H1 (cell line): ENCODE measurements around the gene BCL2A1. TPM values are rescaled to one million over a fixed set of nuclear protein-coding genes. Genes with fewer than 3 reads are reported as not detected.

Experiments
- CTCF ChIA-PET: fragments of 300-600 bp; sonication (Branson Sonifier 250); formaldehyde crosslinking; loops from one replicate; lab custom pipeline; 2021; ENCODE audit not compliant: partially characterized antibody; lab: Charles Lee
- POLR2A ChIA-PET: fragments of 300-600 bp; sonication (Branson Sonifier 250); formaldehyde crosslinking; loops from one replicate; lab custom pipeline; 2021; ENCODE audit warnings: inconsistent platforms; ENCODE audit not compliant: partially characterized antibody; lab: Charles Lee
- DNase-seq, 2 experiments: peaks; one replicate each; pipeline versions ENCODE4 v3.0.0 to v3.0.0-alpha.2; 2010 to 2022; ENCODE audit warnings: low spot score in 2 of 2, low read depth in 1 of 2, mixed read lengths in 1 of 2
- FAIRE-seq: peaks from 2 replicates; lab custom pipeline; 2011; peaks lifted over from hg19 to GRCh38; lab: Jason Lieb, UNC
- H2AFZ ChIP-seq: 2 replicates; pipeline ENCODE4 v1.8.1; 2012; ENCODE audit warnings: low read length, inconsistent platforms
- H2AK5ac ChIP-seq: 2 replicates; pipeline ENCODE4 v1.6.1; 2013; ENCODE audit warnings: low read depth, low read length
- H2BK120ac ChIP-seq: replicated peaks from 2 replicates; pipeline ENCODE3; 2013; ENCODE audit warnings: low read depth, low read length, inconsistent platforms
- H2BK12ac ChIP-seq: 2 replicates; pipeline ENCODE4 v1.6.1; 2013; ENCODE audit warnings: low read depth, low read length
- H2BK15ac ChIP-seq: 2 replicates; pipeline ENCODE4 v1.6.1; 2013; ENCODE audit warnings: low read length
- H2BK20ac ChIP-seq: 2 replicates; pipeline ENCODE4 v1.6.1; 2013; ENCODE audit warnings: low read length
- H2BK5ac ChIP-seq: 2 replicates; pipeline ENCODE4 v1.6.1; 2013; ENCODE audit warnings: low read depth, low read length
- H3K14ac ChIP-seq: 2 replicates; pipeline ENCODE4 v1.6.1; 2013; ENCODE audit warnings: inconsistent platforms; ENCODE audit not compliant: insufficient read length
- H3K18ac ChIP-seq: 2 replicates; pipeline ENCODE4 v1.6.1; 2013; ENCODE audit warnings: low read length; ENCODE audit errors: extremely low read depth
- H3K23ac ChIP-seq: 2 replicates; pipeline ENCODE4 v1.6.1; 2013; ENCODE audit warnings: inconsistent platforms; ENCODE audit not compliant: insufficient read length
- H3K23me2 ChIP-seq: 2 replicates; pipeline ENCODE4 v1.6.1; 2013; ENCODE audit warnings: low read depth, low read length
- H3K27ac ChIP-seq: 2 replicates; pipeline ENCODE4 v1.6.1; 2011; ENCODE audit warnings: low read depth, low read length, inconsistent platforms
- H3K27me3 ChIP-seq, 4 experiments: replicated peaks in 1 of 4; 1 replicate in 1 of 4; 2 replicates in 3 of 4; pipeline versions ENCODE4 v1.6.1 to v1.8.1; 2011 to 2013; ENCODE audit warnings: low read length in 3 of 4, mild to moderate bottlenecking in 3 of 4, inconsistent platforms in 2 of 4, mixed read lengths in 2 of 4, moderate library complexity in 1 of 4; ENCODE audit not compliant: control insufficient read depth in 3 of 4, insufficient read depth in 3 of 4; ENCODE audit errors: extremely low read depth in 1 of 4
- H3K36me3 ChIP-seq, 4 experiments: 2 replicates each; pipeline versions ENCODE4 v1.6.1 to v1.8.1; 2011 to 2013; ENCODE audit warnings: mild to moderate bottlenecking in 4 of 4, low read length in 3 of 4, moderate library complexity in 2 of 4, control low read depth in 1 of 4, inconsistent platforms in 1 of 4; ENCODE audit not compliant: insufficient read depth in 4 of 4, control insufficient read depth in 2 of 4
- H3K4ac ChIP-seq: replicated peaks from 2 replicates; pipeline ENCODE3; 2013; ENCODE audit warnings: low read length, low read depth, mixed read lengths, inconsistent platforms; ENCODE audit not compliant: insufficient read length
- H3K4me1 ChIP-seq, 4 experiments: replicated peaks in 1 of 4; 1 replicate in 1 of 4; 2 replicates in 3 of 4; pipeline versions ENCODE4 v1.6.1 to v1.8.1; 2011 to 2013; ENCODE audit warnings: low read length in 3 of 4, inconsistent platforms in 2 of 4, mixed read lengths in 1 of 4; ENCODE audit not compliant: insufficient read depth in 4 of 4, control insufficient read depth in 3 of 4
- H3K4me2 ChIP-seq, 2 experiments: 2 replicates each; pipeline versions ENCODE4 v1.6.1 to v1.8.1; 2011 to 2013; ENCODE audit warnings: low read depth in 2 of 2, low read length in 2 of 2, control low read depth in 1 of 2, inconsistent platforms in 1 of 2, mild to moderate bottlenecking in 1 of 2; ENCODE audit not compliant: insufficient read depth in 1 of 2
- H3K4me3 ChIP-seq, 4 experiments: fragments of 200-600, 300-600 bp in 1 of 4; sonication (generic), shearing (Covaris generic), sonication (Bioruptor Twin) in 1 of 4; 2 replicates each; pipeline versions ENCODE4 v1.5.1 to v1.8.1; 2011 to 2016; ENCODE audit warnings: low read length in 4 of 4, low read depth in 3 of 4, control low read depth in 2 of 4, inconsistent platforms in 2 of 4, mild to moderate bottlenecking in 2 of 4, mixed read lengths in 1 of 4, moderate library complexity in 1 of 4; ENCODE audit not compliant: insufficient read depth in 2 of 4; ENCODE audit errors: extremely low read depth in 1 of 4
- H3K56ac ChIP-seq: replicated peaks from 2 replicates; pipeline ENCODE3; 2013; ENCODE audit warnings: low read depth, mild to moderate bottlenecking, mixed read lengths, low read length, inconsistent platforms; ENCODE audit not compliant: insufficient read length
- H3K79me1 ChIP-seq: 2 replicates; pipeline ENCODE4 v1.6.1; 2013; ENCODE audit warnings: low read depth, low read length, control low read depth
- H3K79me2 ChIP-seq, 2 experiments: 2 replicates each; pipeline versions ENCODE4 v1.6.1 to v1.8.1; 2012 to 2013; ENCODE audit warnings: low read length in 2 of 2, mild to moderate bottlenecking in 2 of 2, inconsistent platforms in 1 of 2; ENCODE audit not compliant: insufficient read depth in 2 of 2, control insufficient read depth in 1 of 2
- H3K9ac ChIP-seq, 4 experiments: replicated peaks in 1 of 4; 1 replicate in 1 of 4; 2 replicates in 3 of 4; pipeline versions ENCODE4 v1.6.1 to v1.8.1; 2011 to 2013; ENCODE audit warnings: low read depth in 3 of 4, low read length in 3 of 4, control low read depth in 2 of 4, mild to moderate bottlenecking in 2 of 4, moderate library complexity in 2 of 4, inconsistent platforms in 1 of 4; ENCODE audit errors: extremely low read depth in 1 of 4
- H3K9me3 ChIP-seq, 2 experiments: 2 replicates each; pipeline versions ENCODE4 v1.6.1 to v1.8.1; 2012 to 2013; ENCODE audit warnings: mild to moderate bottlenecking in 2 of 2, moderate library complexity in 2 of 2, control low read depth in 1 of 2, inconsistent platforms in 1 of 2, low read depth in 1 of 2, low read length in 1 of 2, mixed read lengths in 1 of 2; ENCODE audit not compliant: insufficient read depth in 2 of 2
- H4K20me1 ChIP-seq, 2 experiments: replicated peaks in 1 of 2; 2 replicates each; pipeline versions ENCODE3 to v1.8.1; 2011 to 2013; ENCODE audit warnings: inconsistent platforms in 2 of 2, low read length in 2 of 2, mild to moderate bottlenecking in 1 of 2; ENCODE audit not compliant: insufficient read depth in 2 of 2, control insufficient read depth in 1 of 2
- H4K5ac ChIP-seq: 2 replicates; pipeline ENCODE4 v1.6.1; 2013; ENCODE audit warnings: low read length, low read depth, mixed read lengths, inconsistent platforms; ENCODE audit not compliant: insufficient read length
- H4K8ac ChIP-seq: 2 replicates; pipeline ENCODE4 v1.8.0; 2013; ENCODE audit warnings: mild to moderate bottlenecking, moderate library complexity, low read length, inconsistent platforms; ENCODE audit not compliant: insufficient read depth; ENCODE audit errors: extremely low read depth
- H4K91ac ChIP-seq: replicated peaks from 2 replicates; pipeline ENCODE3; 2013; ENCODE audit warnings: low read length, mixed read lengths, inconsistent platforms; ENCODE audit not compliant: insufficient read length
- CHD1 ChIP-seq: IDR thresholded peaks from 2 replicates; pipeline ENCODE4 v1.6.1; 2012; ENCODE audit warnings: low read depth, low read length, improper control_type of control experiment
- KDM1A ChIP-seq: fragments of 200-600, 300-600 bp; sonication (generic); IDR thresholded peaks from 2 replicates; pipeline ENCODE4 v1.7.1; 2016; ENCODE audit warnings: mild to moderate bottlenecking, low read length, borderline replicate concordance
- KDM4A ChIP-seq: IDR thresholded peaks from one replicate; pipeline ENCODE4 v1.7.1; 2012; ENCODE audit warnings: low read depth, mild to moderate bottlenecking, moderate library complexity, low read length, inconsistent platforms; ENCODE audit not compliant: severe bottlenecking
- SAP30 ChIP-seq: fragments of 300-600 bp; sonication (generic); IDR thresholded peaks from 2 replicates; pipeline ENCODE4 v1.7.1; 2012; ENCODE audit warnings: low read length, moderate library complexity, mild to moderate bottlenecking, inconsistent platforms; ENCODE audit not compliant: insufficient read depth, insufficient replicate concordance
- SUZ12 ChIP-seq: fragments of 200-600 bp; sonication (generic); IDR thresholded peaks from 2 replicates; pipeline ENCODE4 v1.6.1; 2012; ENCODE audit warnings: mild to moderate bottlenecking, inconsistent platforms, low read length, moderate library complexity, mixed read lengths
- TAF7 ChIP-seq: optimal IDR thresholded peaks from 2 replicates; pipeline ENCODE3; 2011; ENCODE audit warnings: low read depth, mild to moderate bottlenecking, inconsistent platforms, low read length, moderate library complexity, borderline replicate concordance
- TEAD4 ChIP-seq: IDR thresholded peaks from 2 replicates; pipeline ENCODE4 v1.6.1; 2012; ENCODE audit warnings: low read depth, low read length, inconsistent platforms, mixed read lengths
- ZNF274 ChIP-seq: IDR thresholded peaks from 2 replicates; pipeline ENCODE4 v1.7.0; 2012; ENCODE audit warnings: low read length, borderline replicate concordance; ENCODE audit errors: extremely low read depth
- WGBS, 2 experiments: shearing (Covaris generic) in 1 of 2; methylation state at CpG; one replicate each; pipeline versions ENCODE4 v1.1.6 to v1.1.7; 2013 to 2015; ENCODE audit warnings: low lambda C conversion rate in 2 of 2, mixed read lengths in 2 of 2, inconsistent platforms in 1 of 2, low coverage in 1 of 2, missing lambda C conversion rate in 1 of 2; ENCODE audit not compliant: insufficient replicate concordance in 2 of 2, insufficient coverage in 1 of 2, insufficient read length in 1 of 2; ENCODE audit errors: extremely low coverage in 1 of 2, missing lambda C conversion rate in 1 of 2; 5-methylcytosine and 5-hydroxymethylcytosine counted together
- polyA plus RNA-seq, 7 experiments: library from polyadenylated mRNA; depleted of rRNA in 3 of 7; stranded (reverse) in 5 of 7; unstranded in 2 of 7; fragments of >200 nt in 5 of 7; fragments of 200-250 nt in 2 of 7; gene quantifications; 1 replicate in 5 of 7; 2 replicates in 1 of 7; 4 replicates in 1 of 7; pipeline versions ENCODE4 v1.2.1 to v1.2.3, GENCODE V29; 2011 to 2013; ENCODE audit warnings: missing spikeins in 2 of 7, mixed read lengths in 2 of 7
- total RNA-seq: library from RNA; stranded (reverse); fragmentation: NEBNext Ultra II Directional; extraction: Animal tissue kit (Norgen Biotek cat#: 25700); gene quantifications from 2 replicates; pipeline ENCODE4 v1.2.1, GENCODE V29; 2021
- TF ChIP-seq, protein P1 (sequence below): IDR thresholded peaks from 2 replicates; pipeline ENCODE4 v1.6.1; 2012; ENCODE audit warnings: inconsistent platforms
- TF ChIP-seq, protein P2 (sequence below): IDR thresholded peaks from 2 replicates; pipeline ENCODE4 v1.6.1; 2012; ENCODE audit warnings: inconsistent platforms

BCL2A1 gene
- total and polyA plus RNA-seq, 2 of the 8 experiments (the other 6 are each of a cell fraction or from before 2014, with no cell fraction given), result not detected

DNA sequence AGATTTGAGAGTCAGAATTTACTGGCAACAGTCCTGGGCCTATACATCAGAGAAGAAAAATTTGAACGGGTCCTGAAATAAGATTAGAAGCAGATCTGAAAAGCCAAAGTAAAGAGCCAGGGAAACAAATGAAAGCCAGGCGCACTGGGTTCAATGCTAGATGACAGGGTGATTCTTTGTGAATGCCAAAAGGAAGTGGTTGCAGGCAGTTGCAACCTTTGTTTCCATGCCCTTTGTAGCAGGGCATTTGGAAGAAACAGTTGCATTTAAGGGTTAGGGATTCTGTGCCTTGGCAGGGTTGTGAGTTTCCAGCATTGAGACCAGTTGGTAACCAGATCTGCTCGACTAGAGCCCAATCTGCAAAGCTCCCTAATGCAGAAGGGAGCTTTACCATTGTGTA is 37.8 kb downstream of the BCL2A1 start:
- POLR2A ChIA-PET, result interaction anchor here (1.9 kb wide), 1 partner anchor 10 kb away, joined by 4 read pairs; no protein-coding TSS in a partner anchor
- no peaks in the 10 kb centered on the region; a peak in 1 of 7 replicates for H3K4me1 ChIP-seq
- TF ChIP-seq SUZ12 (no peak), ZNF274 (no peak), SAP30 (no peak), TAF7 (no peak), TEAD4 (no peak), KDM1A (no peak), KDM4A (no peak), CHD1 (no peak)
- TF ChIP-seq, protein P1, sequence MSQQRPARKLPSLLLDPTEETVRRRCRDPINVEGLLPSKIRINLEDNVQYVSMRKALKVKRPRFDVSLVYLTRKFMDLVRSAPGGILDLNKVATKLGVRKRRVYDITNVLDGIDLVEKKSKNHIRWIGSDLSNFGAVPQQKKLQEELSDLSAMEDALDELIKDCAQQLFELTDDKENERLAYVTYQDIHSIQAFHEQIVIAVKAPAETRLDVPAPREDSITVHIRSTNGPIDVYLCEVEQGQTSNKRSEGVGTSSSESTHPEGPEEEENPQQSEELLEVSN, result no peak
- TF ChIP-seq, protein P2, sequence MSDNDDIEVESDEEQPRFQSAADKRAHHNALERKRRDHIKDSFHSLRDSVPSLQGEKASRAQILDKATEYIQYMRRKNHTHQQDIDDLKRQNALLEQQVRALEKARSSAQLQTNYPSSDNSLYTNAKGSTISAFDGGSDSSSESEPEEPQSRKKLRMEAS, result no peak
- TF ChIP-seq, all 59 proteins: peak for 0
- H3K79me2 ChIP-seq, result no peaks in the 10 kb centered on the region
- CTCF ChIA-PET, result interaction anchor here (0.6 kb wide), 1 partner anchor 240 kb away, joined by 3 read pairs; no protein-coding TSS in a partner anchor
- no peak overlapping the region for H3K4ac ChIP-seq
- no peak overlapping the region for H2AK5ac ChIP-seq
- H2BK20ac ChIP-seq, result no peak overlapping the region
- DNase-seq (no peak), FAIRE-seq (no peak)
- no peak overlapping the region for H3K4me3 ChIP-seq
- H3K9ac ChIP-seq, result no peak overlapping the region
- H2BK5ac ChIP-seq, result no peak overlapping the region
- H4K8ac ChIP-seq, result no peak overlapping the region
- peaks cover 2% of the 10 kb centered on the region; the same call in 1 of the 2 replicates for H3K23me2 ChIP-seq
- H3K14ac ChIP-seq, result no peak overlapping the region
- H3K18ac ChIP-seq, result no peak overlapping the region
- 85% methylated on average over 3 of the region's 3 CpGs; no CpG with 5 or more reads in 1 of the 2 experiments for WGBS, 2 experiments
- H3K56ac ChIP-seq, result no peak overlapping the region
- no peaks in the 10 kb centered on the region for H4K20me1 ChIP-seq
- no peaks in the 10 kb centered on the region for H3K9me3 ChIP-seq
- H3K27ac ChIP-seq, result no peak overlapping the region
- no peak overlapping the region for H3K23ac ChIP-seq
- no peaks in the 10 kb centered on the region for H3K27me3 ChIP-seq
- peak overlapping the region; percentile 50; the same call in 1 of the 2 replicates for H2AFZ ChIP-seq
- H4K91ac ChIP-seq, result no peak overlapping the region
- no peak overlapping the region for H2BK15ac ChIP-seq
- H2BK120ac ChIP-seq, result no peak overlapping the region
- no peak overlapping the region for H2BK12ac ChIP-seq
- no peak overlapping the region for H4K5ac ChIP-seq
- no peak overlapping the region for H3K4me2 ChIP-seq
- H3K36me3 ChIP-seq, result no peaks in the 10 kb centered on the region
- H3K79me1 ChIP-seq, result no peaks in the 10 kb centered on the region
